NCI-H146 treated with DMSO at 0.1 percent for 48 hours (cell line): Measurements from ENCODE around the gene DNM1L.
"Not testable (repeated sequence)": the region's sequence is repeated elsewhere in the genome, so short reads cannot be mapped to it uniquely, and the experiment has no call there.

Experiments
- DNase-seq: peaks from one replicate; lab custom pipeline; 2025; ENCODE audit not compliant: unreplicated experiment; lab: John Stamatoyannopoulos, UW

Gene DNM1L

DNA sequence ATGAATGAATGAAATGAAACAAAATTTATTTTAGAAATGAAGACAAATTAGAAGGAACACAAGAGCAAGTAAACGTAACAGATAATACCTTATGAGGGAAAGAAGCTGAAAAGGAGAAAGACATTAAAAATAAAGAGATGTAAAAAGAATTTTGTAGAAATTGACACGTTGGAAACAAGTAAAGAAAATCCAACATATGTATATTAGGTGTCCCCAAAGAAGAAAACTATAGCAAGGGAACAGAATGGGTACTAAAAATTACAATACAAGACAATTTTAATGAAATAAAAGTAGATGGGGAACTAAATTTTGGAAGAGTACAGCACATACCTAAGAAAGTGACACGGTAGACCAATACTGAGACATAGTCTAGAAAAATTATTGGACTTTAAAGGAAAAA, 16.7 kb downstream of the DNM1L start:
- DNase-seq, result no peak

DNA sequence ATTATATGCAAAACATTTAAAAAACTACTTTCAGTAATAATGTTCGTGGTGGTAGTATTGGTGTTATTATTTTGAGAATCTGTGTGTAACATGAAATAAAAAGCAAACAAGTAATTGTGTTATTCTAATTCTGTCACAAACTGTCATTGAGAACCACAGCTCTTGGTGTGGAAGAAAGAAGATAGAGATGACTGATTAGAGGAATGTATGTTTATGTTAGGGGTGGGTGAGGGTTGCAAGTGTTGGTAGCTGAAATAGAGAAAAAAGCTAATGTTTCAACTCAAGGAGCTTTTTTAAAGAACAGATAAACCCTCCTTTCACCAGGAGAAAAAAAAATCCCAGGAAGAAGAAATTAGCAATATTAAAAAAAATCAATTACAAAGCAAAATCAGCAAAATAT, 18.3 kb downstream of the DNM1L start:
- no peak for DNase-seq

DNA sequence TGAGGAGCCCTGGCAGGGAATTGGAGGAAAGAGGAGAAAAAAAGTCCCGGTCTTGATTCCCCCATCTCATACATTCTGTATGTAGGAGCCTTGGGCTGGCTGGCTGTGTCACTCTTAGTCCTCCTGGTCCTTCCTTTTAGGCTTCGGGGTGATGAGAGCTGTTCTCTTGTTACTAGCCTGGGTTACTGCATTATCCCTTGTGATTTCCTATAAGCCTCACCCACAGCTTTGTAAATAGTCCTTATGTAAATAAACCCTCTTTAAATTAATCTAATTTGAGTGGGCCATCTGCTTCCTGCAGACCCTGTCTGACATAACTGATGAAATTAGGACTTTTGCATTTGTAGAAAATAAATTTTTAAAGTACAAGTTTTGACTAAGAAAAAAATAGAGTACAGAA, 19.2 kb downstream of the DNM1L start:
- peak; percentile 85 for DNase-seq

DNA sequence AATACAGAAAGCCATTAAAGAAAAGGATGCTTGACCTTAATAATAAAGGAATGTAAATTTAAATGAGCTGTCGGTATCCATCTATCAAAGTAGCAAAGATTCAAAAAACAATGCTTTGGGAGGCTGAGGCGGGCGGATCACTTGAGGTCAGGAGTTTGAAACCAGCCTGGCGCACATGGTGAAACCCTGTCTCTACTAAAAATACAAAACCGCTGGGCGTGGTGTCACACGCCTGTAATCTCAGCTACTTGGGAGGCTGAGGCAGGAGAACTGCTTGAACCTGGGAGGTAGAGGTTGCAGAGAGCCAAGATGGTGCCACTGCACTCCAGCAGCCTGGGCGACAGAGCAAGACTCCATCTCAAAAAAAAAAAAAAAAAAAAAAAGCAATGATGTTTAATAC, 20.3 kb downstream of the DNM1L start:
- not testable (repeated sequence) for DNase-seq

DNA sequence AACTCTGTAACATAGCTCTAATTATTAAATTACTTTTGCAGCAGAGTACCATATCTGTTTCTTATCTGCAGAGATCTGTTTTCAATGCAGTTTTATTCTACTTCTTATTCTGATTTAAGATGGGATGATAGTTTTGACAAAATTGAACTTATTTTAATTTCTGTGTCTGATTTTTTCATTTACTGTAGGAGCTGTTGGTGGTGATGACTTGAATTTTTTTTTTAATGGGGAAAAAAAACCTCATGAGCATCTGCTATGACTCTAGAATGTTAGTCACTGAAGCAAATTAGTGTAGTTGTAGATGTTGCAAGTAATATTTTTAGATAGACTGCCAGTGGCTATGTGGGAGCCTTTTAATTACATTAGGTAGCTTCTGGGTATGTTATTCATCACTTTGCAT, 23.4 kb downstream of the DNM1L start:
- no peak for DNase-seq

DNA sequence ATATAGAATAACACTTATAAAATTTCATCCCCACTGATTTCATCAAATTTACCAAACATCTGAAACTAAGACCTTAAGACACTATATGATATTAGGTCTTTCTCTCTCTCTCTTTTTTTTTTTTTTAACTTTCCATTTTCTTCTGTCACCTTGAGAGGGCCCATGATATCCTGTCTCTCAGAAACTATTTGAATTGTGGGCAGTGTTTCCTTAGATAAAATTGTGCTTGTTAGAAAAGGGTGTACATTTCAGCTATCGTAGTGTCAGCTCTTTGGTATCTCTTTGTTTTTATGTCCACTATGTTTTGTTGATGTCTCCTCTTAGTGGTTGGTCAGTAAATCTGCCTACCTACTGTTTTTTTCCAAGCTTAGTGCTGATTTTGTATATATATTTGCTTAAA, 23.8 kb downstream of the DNM1L start:
- no peak for DNase-seq

DNA sequence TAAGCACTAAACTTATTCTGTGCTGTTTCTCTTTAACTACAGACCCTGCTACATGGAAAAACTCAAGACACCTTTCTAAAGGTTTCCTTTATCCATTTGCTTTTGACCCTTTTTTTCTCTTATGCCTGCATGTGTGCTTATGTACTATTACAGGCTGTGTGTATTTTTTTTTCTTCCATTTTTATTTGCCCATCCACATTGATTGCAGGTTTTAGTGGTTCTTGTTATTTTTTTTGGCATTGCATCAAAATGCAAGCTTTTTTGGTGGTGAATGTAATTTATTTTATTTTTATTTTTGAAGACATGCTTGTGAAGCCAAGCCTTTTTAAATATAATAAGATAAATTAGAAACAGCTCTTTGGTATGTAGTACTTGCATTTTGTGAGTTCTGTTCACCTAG, 26.7 kb downstream of the DNM1L start:
- no peak for DNase-seq

DNA sequence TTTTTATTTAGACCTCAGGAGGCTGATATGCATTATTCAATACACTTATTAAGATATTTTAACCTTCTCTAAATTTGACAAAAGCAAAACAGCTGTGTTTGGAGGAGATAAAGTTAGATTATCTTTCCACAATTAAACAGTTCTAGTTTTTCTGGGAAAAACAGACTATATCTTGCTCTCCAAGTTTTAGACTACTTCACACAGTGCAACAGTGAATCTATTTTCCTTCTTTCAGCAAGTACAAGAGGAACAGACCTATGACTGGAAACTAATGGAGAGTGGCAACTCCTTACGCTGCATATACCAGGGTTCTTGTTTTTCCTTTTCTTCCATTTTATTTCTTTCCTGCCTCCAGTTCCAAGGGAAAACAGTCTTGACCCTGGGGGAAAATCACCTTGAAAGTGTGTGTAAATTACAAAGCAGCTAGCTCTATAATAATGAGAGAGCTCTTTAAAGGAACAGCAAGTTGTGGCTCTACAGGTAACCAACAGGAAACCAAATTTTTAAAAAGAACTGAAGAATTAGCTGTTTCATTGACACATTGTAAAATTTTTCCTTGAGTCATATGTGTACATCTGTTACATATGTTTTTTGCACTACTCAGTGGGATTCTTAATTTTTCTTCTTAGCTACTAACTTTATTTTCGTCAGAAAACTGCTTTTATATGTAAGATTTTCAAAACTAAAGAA, 27.4 kb downstream of the DNM1L start:
- no peak for DNase-seq

DNA sequence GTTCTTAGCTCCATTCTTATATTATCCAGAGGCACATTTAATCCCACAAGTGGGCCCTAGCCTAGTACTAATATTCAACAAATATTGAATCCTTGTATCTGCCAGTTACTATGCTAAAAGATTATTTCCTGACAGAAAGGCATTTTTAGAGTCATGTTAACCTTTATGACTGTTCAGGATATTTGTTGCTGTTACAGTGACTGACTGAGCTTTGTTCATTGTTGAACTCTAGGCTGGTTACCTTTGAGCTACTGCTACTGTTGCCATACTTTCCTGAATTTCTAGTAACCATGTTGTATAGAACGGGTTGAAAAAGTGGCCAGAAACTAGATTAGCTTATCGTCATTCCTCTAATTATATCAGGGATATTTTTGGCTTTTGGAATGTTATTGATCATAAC, 29.8 kb downstream of the DNM1L start:
- DNase-seq, result no peak

DNA sequence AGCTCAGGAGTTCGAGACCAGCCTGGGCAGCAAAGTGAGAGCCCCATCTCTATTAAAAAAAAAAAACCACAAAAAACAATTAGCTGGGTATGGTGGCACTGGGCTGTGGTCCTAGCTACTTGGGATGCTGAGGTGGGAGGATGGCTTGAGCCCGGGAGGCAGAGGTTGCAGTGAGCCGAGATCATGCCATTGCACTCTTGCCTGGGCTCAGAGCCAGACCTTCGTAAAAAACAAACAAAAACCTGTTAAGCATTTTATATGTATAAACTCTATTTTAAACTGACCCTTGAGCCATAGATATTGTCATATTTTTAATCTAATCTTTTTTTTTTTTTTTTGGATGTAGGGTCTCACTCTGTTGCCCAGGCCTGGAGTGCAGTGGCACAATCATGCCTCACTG, 35.7 kb downstream of the DNM1L start:
- no peak for DNase-seq

DNA sequence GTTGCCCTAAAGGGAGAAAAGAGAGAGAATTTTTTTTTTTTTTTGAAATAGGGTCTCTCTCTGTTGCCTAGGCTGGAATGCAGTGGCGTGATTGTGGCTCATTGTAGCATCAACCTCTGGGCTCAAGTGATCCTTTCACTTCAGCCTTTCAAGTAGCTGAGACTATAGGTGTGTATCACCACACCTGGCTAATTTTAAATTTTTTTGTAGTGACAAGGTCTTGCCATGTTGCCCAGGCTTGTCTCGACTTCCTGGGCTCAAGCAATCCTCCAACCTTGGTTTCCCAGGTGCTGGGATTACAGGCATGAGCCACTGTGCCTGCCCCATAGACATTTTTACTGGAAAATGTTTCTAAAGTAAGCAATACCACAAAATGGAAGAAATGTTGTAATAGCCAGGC, 39.8 kb downstream of the DNM1L start:
- no peak for DNase-seq

DNA sequence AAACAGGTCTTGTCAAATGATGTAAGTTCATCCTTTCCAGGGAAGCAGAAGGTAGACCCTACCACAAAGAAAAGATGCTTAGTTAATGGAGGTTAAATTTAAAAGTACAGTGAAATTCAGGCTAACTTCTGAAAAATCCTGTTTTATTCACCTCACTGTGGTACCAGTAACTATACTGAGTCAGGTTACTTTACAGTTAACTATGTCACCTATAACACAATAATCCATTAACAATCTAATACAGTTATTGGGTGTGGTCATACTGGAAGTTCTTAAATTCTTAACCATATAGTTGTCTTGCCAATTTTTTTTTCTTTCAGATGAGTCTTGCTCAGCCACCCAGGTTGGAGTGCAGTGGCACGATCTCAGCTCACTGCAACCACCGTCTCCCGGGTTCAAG, 46.2 kb downstream of the DNM1L start:
- DNase-seq, result not testable (repeated sequence)

DNA sequence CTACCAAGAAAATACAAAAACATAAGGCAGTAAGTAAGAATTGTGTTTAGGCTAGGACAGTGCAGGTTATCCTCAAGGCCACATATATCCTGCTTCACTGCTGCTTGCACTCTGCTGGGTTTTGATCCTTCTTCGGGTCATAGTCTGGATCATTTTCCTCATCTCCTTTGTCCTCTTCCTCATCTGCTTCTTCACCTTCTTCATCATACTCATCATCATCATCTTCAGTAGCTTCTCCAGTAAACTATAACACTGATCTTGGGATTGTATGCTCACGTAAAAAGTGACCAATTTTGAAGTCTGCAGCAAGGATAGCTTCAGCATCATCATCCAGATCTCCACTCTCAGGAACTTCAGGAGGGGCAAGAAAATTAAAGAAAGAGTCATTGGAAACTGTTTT, 47.2 kb downstream of the DNM1L start:
- no peak for DNase-seq

DNA sequence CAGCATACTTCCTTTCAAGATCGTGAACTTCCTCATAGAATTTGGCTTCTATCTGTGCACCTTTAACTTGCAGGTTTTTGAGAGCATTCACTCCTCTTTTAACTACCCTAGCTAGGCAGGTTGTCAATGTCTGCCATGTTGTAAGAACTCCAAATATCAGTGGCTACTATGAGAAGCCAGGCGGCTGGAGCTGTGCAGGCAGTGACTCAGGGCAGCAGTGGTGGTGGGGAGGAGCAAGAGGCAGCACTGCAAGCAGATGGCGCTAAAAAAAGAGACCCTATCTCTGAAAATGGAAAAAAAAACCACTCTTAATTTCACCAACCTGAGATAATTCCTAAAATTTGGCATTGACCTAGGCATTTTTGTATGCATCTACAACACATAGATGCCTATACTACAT, 48.1 kb downstream of the DNM1L start:
- no peak for DNase-seq

DNA sequence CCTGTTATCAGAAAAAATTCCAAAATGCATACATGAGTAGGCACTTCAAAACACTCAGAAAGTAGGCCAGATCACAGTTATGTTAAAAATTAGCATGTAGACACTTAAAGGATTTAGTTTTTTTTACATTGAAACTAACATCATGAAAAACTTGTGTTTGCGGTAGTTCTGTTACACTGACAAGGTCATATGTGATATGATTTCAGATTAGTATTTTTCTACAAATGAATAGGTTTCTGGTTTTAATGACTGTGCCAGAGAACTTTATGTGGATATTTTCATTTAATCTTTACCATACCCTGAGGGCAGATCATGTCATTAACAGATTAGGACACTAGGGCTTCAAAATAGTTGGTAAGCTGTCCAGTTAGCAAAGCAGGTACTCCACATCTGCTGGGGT, 55.9 kb downstream of the DNM1L start:
- no peak for DNase-seq

DNA sequence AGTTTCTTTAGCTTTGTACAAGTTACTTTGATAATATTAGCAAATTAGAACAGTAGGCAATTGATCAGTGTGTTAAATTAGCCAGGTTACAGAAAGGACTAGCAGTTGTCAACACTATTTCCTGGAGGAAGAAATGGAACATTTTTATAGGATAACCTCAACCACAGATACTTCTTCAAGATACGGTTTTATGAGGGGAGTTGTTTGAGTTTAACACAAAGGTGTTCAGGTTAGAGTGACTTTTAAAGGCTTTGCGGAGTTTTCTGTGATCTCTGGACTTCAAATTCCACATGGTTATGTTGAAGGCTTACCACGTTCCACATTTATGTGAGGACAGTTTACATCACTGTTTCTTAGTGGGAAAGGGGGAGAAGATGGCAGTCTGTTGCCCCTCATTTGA, 57.3 kb downstream of the DNM1L start:
- no peak for DNase-seq

DNA sequence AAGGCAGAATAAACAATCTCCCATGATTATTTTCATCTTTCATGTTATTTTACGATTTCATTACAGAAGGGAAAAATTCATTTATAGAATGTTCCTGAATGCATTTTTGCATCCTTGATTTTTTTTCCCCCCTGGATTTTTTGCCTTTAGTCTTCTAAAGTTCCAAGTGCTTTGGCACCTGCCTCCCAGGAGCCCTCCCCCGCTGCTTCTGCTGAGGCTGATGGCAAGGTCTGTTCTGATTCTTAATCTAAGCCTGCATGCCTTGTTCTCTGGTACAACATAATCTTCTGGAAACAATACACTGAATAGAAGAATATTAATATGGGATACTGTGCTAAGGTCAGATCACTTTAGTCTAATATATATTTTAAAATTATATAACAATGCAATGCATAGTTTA, 58.6 kb downstream of the DNM1L start:
- no peak for DNase-seq

DNA sequence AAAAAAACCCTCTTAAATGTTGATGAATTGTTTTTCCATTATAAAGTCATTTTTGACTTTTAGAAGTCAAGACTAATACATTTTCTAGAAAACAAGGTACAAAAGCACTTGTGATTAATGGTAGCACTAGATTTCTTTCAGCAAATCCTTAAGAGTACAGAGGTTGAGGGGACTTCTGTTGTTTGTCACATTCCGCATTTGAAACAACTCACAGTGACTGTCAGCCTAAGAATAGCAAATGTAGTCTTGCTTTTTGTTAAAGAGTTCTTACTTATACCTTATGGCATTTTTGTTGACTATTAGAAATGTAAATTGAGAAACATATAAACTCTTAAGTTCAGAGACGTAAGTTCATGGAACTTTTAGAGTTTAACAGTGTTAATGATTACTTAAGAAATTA, 60.2 kb downstream of the DNM1L start:
- DNase-seq, result no peak

DNA sequence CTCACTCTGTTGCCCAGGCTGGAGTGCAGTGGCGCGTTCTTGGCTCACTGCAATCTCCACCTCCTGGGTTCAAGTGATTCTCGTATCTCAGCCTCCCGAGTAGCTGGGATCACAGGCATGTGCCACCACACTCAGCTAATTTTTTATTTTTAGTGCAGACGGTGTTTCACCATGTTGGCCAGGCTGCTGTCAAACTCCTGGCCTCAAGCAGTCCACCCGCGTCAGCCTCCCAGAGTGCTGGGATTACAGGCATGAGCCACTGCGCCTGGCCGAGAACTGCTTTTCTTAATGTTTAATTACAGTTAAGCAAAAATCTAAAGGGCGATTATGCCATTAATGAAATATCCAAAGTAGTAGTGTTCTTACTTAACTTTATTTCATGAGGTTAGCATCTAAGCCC, 63.0 kb downstream of the DNM1L start:
- DNase-seq, result no peak

DNA sequence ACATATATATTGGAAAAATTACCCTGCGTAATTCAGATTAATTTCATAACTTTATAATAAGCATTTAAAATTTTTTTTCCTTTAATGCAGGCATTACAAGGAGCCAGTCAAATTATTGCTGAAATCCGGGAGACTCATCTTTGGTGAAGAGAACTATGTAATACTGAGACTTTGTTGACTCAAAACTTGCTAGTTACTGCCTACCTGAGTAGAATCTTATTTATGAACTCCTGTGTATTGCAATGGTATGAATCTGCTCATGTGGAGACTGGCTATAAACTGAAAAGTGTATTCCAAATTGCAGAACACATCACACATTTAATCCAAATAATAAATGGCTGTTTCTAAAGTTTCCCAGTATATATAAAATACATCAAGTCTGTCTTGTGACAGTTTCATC, 64.2 kb downstream of the DNM1L start:
- DNase-seq, result no peak

DNA sequence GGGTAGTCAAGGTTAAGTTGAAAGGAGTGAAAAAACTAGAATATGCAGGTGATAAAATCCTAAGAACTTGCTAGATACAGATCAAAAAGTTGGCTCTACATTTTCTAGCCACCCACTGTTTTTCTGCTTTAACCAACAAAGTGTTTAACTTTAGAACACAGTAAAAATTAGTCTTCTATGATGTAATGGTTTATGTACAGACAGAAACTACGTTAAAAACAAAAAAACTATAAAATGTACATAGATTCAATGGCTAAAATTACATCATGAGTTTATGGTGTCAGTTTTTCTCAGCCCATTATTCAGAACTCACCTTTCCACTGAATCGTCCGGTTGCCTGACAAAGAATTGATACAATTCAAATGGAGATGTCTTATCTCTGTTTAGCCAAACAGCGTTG, 74.5 kb downstream of the DNM1L start:
- DNase-seq, result no peak

DNA sequence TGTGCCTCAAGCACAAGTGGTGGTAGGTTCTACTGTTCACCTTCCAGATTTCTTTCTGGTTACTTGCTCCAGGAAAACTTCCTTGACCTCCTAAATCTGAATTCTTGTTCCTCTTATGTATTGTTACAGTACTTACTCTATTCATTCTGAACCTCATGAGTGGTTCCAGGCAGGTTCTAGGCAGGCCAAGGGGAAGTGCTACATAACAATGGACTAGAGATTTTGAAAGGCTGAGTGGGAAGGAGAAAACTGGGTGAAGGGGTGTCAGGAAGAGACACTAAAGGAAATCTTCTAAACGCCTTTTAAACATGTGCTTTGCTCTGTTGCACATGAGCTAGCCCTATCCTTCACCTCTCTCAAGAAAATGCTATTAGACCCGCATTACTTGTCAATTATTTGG, 75.0 kb downstream of the DNM1L start:
- DNase-seq, result no peak

DNA sequence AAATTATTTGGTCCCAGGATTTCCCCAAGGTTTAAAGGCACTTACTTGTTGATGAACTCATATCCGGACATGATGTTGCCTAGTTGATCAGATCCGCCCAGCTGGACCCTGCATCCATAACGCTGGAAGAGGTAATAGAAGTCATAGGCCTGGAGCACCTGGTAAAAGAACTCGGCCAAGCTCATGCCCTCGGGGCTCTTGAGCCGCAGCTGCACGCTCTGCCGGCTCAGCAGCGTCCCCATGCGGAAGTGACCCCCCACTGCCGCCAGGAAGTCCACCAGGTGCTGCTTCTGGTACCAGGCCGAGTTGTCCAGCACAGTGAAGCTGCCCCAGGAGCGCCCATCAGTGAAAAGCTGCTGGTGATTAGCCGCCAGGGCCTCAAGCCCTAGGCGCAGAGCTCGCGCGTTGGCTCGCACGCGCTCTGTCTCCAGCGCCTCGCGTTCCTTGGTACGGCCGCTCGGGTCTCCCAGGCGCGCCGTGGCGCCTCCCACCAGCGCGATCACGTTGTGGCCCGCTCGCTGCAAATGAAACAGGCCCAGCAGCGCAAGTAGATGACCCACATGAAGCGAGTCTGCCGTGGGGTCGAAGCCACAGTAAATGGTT, 76.1 kb downstream of the DNM1L start:
- DNase-seq, result peak; percentile 91
